GM23248 (cell line): ENCODE data around the gene CLEC19A.

Source experiments
- EZH2 ChIP-seq: fragments of 200-600 bp; sonication (generic); IDR thresholded peaks from 2 replicates; pipeline ENCODE4 v1.6.1; 2018; ENCODE audit warnings: antibody characterized with exemption, mild to moderate bottlenecking; ENCODE audit not compliant: insufficient read depth, poor library complexity, severe bottlenecking
- EZH2phosphoT487 ChIP-seq: fragments of 200-600 bp; sonication (generic); IDR thresholded peaks from 2 replicates; pipeline ENCODE4 v1.6.1; 2018; ENCODE audit warnings: antibody characterized with exemption, moderate library complexity, mild to moderate bottlenecking, low read depth; ENCODE audit not compliant: insufficient read depth

- TF ChIP-seq EZH2 = no peak
- TF ChIP-seq EZH2phosphoT487 = no peak
Observed at GRCh38 chr16:19235886-19236285, 49.6 kb upstream of the CLEC19A start.
